LNCaP clone FGC (cell line): ENCODE data around the gene MUC4.
"Not testable (repeated sequence)": the region's sequence is repeated elsewhere in the genome, so short reads cannot be mapped to it uniquely, and the experiment has no call there.

ENCODE experiments used
- DNase-seq: peaks from one replicate; pipeline ENCODE4 v3.0.0-alpha.2; 2011; ENCODE audit warnings: low read depth
- H3K4me3 ChIP-seq: 2 replicates; pipeline ENCODE4 v1.5.1; 2011; ENCODE audit warnings: mild to moderate bottlenecking, low read depth, low read length, control low read depth
- CTCF ChIP-seq: IDR thresholded peaks from 2 replicates; pipeline ENCODE4 v1.5.1; 2012; ENCODE audit warnings: mild to moderate bottlenecking; ENCODE audit not compliant: control insufficient read depth, insufficient read depth; ENCODE audit errors: extremely low read depth

Gene MUC4

DNA sequence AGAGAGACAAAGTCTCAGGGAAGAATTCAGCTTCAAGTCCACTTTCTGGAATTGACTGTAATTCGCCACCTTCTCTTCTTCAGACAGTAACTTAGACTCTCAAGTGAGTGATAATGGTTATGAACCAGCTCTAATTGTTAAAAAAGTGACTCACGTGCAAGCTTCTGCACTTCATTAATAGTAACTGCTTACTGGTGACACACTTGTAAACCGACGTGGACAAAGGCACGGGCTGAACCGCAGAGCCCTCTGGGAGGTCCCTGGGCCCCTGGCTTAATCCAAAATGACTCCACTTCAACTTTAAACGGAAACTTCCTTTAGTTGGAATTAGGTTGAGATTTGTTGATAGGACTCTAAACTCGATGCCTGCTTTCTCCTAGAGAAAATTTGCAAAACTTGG lies 17.0 kb downstream of the MUC4 start:
- TF ChIP-seq CTCF, result no peak
- H3K4me3 ChIP-seq, result no peak overlapping the region
- DNase-seq, result no peak

GRCh38 chr3:195792621-195793020 lies 19.1 kb downstream of the MUC4 start:
- not testable (repeated sequence) for DNase-seq, H3K4me3 ChIP-seq

DNA sequence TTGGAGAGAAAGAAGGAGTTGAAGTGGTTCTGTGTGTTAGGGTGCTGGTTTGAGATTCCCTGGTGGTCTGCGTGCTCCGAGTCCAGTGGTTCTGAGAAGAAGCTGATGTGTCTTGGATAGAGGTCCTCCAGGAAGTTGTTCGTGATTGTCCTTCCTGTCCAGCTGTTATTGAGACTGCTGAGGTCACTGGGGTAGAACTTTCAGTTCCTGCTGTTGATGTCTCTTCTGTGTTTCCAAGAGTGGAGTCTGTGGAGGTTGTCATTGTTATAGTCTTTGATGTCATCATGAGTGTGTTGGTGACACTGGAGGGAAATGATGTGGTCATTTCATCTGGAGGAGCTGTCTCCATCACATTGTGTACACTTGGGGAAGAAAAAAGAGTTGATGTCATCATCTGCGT lies 20.8 kb downstream of the MUC4 start:
- TF ChIP-seq CTCF, result no peak
- no peak overlapping the region for H3K4me3 ChIP-seq
- no peak for DNase-seq

DNA sequence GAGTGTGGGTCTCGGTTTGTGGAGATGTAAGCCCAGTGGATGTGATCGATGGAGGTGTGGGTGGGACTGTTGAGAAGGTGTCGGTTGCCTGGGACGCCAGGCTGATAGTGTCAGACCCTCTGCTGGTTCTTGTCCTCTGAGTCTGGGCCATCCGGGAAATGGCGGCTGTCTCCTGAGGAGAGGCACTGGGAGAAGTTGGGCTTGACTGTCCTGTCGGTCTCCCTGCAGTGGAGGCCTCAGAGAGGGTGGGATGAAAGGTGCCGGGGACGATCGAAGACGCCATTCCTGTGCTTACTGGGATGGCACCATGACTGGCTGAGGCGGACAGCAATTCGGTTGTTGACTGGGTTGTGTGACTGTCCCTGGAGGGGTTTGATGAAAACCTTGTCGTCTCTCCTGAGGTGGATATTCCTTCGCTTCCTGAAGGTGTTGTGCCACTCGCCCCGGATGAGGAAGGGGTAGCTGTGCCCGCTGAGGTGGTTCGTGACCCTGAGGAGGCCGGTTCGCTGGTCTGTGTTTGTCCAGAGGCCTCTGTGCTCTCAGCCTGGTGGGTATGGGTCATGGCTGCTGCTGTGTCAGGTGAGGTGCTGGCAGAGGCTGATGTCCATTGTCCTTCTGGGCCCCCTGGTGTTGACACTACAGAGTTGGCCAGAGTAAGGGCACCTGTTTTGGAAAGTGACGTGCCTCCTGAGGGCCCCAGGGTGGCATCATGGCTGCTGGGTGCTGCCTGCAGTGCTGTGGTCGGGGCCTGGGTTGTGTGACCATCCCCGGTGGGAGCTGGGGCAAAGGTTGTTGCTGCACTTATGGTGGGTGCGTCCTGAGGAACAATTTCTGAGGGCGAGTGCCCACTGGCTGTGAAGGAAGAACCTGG lies 22.8 kb downstream of the MUC4 start:
- 0 out of 2 replicates have a peak, but pooled peaks have one; percentile 2 for TF ChIP-seq CTCF
- no peak for DNase-seq

GRCh38 chr3:195785781-195786405 lies 25.8 kb downstream of the MUC4 start:
- not testable (repeated sequence) for DNase-seq

More for the DNA sequence above, 22.8 kb downstream of the MUC4 start:
- no peak overlapping the region for H3K4me3 ChIP-seq

DNA sequence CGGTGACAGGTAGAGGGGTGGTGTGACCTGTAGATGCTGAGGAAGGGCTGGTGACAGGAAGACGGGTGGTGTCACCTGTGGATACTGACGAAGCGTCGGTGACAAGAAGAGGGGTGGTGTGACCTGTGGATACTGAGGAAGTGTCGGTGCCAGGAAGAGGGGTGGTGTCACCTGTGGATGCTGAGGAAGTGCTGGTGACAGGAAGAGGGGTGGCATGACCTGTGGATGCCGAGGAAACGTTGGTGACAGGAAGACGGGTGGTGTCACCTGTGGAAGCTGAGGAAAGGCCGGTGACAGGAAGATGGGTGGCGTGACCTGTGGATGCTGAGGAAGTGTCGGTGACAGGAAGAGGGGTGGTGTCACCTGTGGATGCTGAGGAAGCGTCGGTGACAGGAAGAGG lies 27.7 kb downstream of the MUC4 start:
- not testable (repeated sequence) for H3K4me3 ChIP-seq, DNase-seq

More at GRCh38 chr3:195785781-195786405, 25.8 kb downstream of the MUC4 start:
- not testable (repeated sequence) for H3K4me3 ChIP-seq

GRCh38 chr3:195781236-195781635 lies 30.5 kb downstream of the MUC4 start:
- not testable (repeated sequence) for DNase-seq, H3K4me3 ChIP-seq

DNA sequence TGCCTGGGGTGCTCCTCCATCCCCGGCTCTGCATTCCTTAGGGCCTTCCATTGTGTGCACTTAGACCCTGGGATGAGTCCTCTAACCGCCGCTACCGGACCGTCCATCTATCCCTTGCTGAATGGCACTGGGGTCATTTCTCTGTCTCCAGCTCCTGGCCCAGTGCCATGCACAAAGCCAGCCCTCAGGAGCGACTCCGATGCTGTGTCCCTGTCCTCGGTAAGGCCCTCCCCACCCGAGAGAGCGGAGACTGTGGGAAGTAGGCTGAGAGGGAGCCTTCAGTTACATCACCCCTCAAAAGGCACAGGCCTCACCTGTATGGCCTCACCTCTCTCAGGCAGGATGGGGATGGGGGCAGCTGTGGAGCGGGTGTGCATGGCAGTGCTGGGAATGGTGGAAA lies 33.8 kb downstream of the MUC4 start:
- no peak overlapping the region for H3K4me3 ChIP-seq
- TF ChIP-seq CTCF, result no peak
- DNase-seq, result no peak

- H3K4me3 ChIP-seq, result no peak overlapping the region
- TF ChIP-seq CTCF, result peak; percentile 72
- DNase-seq, result peak; percentile 33
Measured at GRCh38 chr3:195774917-195775316, 36.8 kb downstream of the MUC4 start.
